ENCODE results near the gene MRS2. TPM values are rescaled to one million over a fixed set of nuclear protein-coding genes. Genes with fewer than 3 reads are reported as not detected.

MRS2 gene
- polyA plus RNA-seq, 2 of the 4 experiments (the other 2 are of a cell fraction) = 21.8 to 24.8 TPM

- no peak for TF ChIP-seq JUN (IDR thresholded peaks at IDR 0.05)
- TF ChIP-seq ELK1 (IDR thresholded peaks at IDR 0.05; ENCODE audit: low read depth, low read length) = no peak
- no peak for TF ChIP-seq NR3C1 (IDR thresholded peaks at IDR 0.05)
- no peak for TF ChIP-seq ZNF302 (CRISPR knock-in tag; IDR thresholded peaks at IDR 0.05)
- no peak for TF ChIP-seq CHD2 (IDR thresholded peaks at IDR 0.05; ENCODE audit: low read length, partially characterized antibody)
- TF ChIP-seq BCL3 (IDR thresholded peaks at IDR 0.05) = no peak
- TF ChIP-seq ZSCAN20 (CRISPR knock-in tag; IDR thresholded peaks at IDR 0.05) = no peak
- TF ChIP-seq ZC3H11A (IDR thresholded peaks at IDR 0.05) = no peak
- TF ChIP-seq POLR2A (IDR thresholded peaks at IDR 0.05; ENCODE audit: low read length) = no peak
- no peak for TF ChIP-seq ZFP36 (IDR thresholded peaks at IDR 0.05; ENCODE audit: borderline replicate concordance, partially characterized antibody)
- no peak for TF ChIP-seq EHMT2 (IDR thresholded peaks at IDR 0.05; ENCODE audit: low read depth)
- TF ChIP-seq RAD21 (conservative IDR thresholded peaks at IDR 0.05 in 1 of 2, IDR thresholded peaks at IDR 0.05 in 1 of 2) = no peak
- no peak for TF ChIP-seq E2F6 (IDR thresholded peaks at IDR 0.05; ENCODE audit: borderline replicate concordance, low read depth)
- no peak for TF ChIP-seq HDAC2 (IDR thresholded peaks at IDR 0.05)
- no peak for TF ChIP-seq BHLHE40 (IDR thresholded peaks at IDR 0.05; ENCODE audit: low read depth, low read length)
- CTCF ChIA-PET = interaction anchor here (2.4 kb wide), 1 partner anchor 108 kb away, joined by 18 read pairs; no protein-coding TSS in a partner anchor
These were observed 11.5 kb upstream of the MRS2 start for GRCh38 chr6:24391208-24391607.

GRCh38 chr6:24391756-24392405 is 10.9 kb upstream of the MRS2 start:
- Histone ChIP-seq H3K4me3 (no peak overlapping the region), H3K4me2 (no peak overlapping the region), H3K27ac (no peak overlapping the region), H3K9me3 (peaks cover 6% of the 10 kb centered on the region; the same call in 2 of the 3 replicates), H3K4me1 (peaks cover 14% of the 10 kb centered on the region; the same call in 2 of the 3 replicates)
- WGBS (ENCODE audit: missing lambda C conversion rate) = 51% methylated on average over 2 of the region's 2 CpGs
- no peak for FAIRE-seq
- no peak for ATAC-seq
- no peak for DNase-seq (ENCODE audit: low read depth in 1 of 2, low spot score in 1 of 2)
- TF ChIP-seq ZSCAN20 (CRISPR knock-in tag; IDR thresholded peaks at IDR 0.05) (no peak), GATA3 (IDR thresholded peaks at IDR 0.05; ENCODE audit: borderline replicate concordance) (no peak), POLR2AphosphoS2 (conservative IDR thresholded peaks at IDR 0.05; ENCODE audit: low read length) (no peak)
- ChIA-PET POLR2A (no interaction called here), CTCF (interaction anchor here (1.6 to 2.4 kb wide), 2 partner anchors 32 to 109 kb away, joined by 6 to 18 read pairs; no protein-coding TSS in a partner anchor)

More at GRCh38 chr6:24391208-24391607, 11.5 kb upstream of the MRS2 start:
- POLR2A ChIA-PET = no interaction called here
- Histone ChIP-seq H3K9me3 (peaks cover under 1% of the 10 kb centered on the region; the same call in 1 of the 3 replicates), H3K4me1 (peaks cover 14% of the 10 kb centered on the region; the same call in 2 of the 3 replicates), H3K27ac (no peak overlapping the region), H3K4me3 (no peak overlapping the region), H3K4me2 (no peak overlapping the region)
- DNase-seq (ENCODE audit: low read depth in 1 of 2, low spot score in 1 of 2) (no peak), FAIRE-seq (no peak), ATAC-seq (no peak)
- 44% methylated on average over 2 of the region's 2 CpGs for WGBS (ENCODE audit: missing lambda C conversion rate)

- FAIRE-seq (no peak), ATAC-seq (no peak), DNase-seq (ENCODE audit: low read depth in 1 of 2, low spot score in 1 of 2) (no peak)
- POLR2A ChIA-PET = no interaction called here
- Histone ChIP-seq H3K27ac (no peak overlapping the region), H3K4me2 (no peak overlapping the region), H3K4me1 (0 out of 3 replicates have a peak, but pooled peaks cover 4% of the 10 kb centered on the region), H3K4me3 (no peak overlapping the region), H3K9me3 (peaks cover 10% of the 10 kb centered on the region)
- TF ChIP-seq EHMT2 (IDR thresholded peaks at IDR 0.05; ENCODE audit: low read depth) = no peak
- TF ChIP-seq CEBPB (IDR thresholded peaks at IDR 0.05) = no peak
- WGBS (ENCODE audit: missing lambda C conversion rate) = 70% methylated on average over 2 of the region's 2 CpGs
- CTCF ChIA-PET = interaction anchor here (1.1 kb wide), 1 partner anchor 34 kb away, joined by 3 read pairs; no protein-coding TSS in a partner anchor
These were observed 8.5 kb upstream of the MRS2 start for GRCh38 chr6:24394061-24394779.

Data from A549 (cell line).